PC-9 (cell line): Measurements from ENCODE around the gene UNC5C. TPM values are rescaled to one million over a fixed set of nuclear protein-coding genes. Genes with fewer than 3 reads are reported as not detected.

Experiments used
- BruUV-seq: library from RNA; stranded (reverse); fragments of 400-500 nt; replicated peaks from 2 replicates; lab custom pipeline; 2021; lab: Mats Ljungman, UMichigan
- CTCF ChIA-PET: fragments of 300-600 bp; sonication (Branson Sonifier 250); formaldehyde crosslinking; loops from one replicate; lab custom pipeline; 2022; ENCODE audit warnings: antibody characterized with exemption; lab: Charles Lee
- POLR2A ChIA-PET: fragments of 300-600 bp; sonication (Branson Sonifier 250); formaldehyde crosslinking; loops from one replicate; lab custom pipeline; 2022; ENCODE audit warnings: antibody characterized with exemption; ENCODE audit not compliant: unreplicated experiment; lab: Charles Lee
- DNase-seq, 2 experiments: peaks; one replicate each; pipeline versions ENCODE4 v3.0.0 to v3.0.0-alpha.2; 2015 to 2022; ENCODE audit warnings: mixed read lengths in 1 of 2
- H2AFZ ChIP-seq: fragments of 200-600 bp; sonication (generic); 2 replicates; pipeline ENCODE4 v1.8.1; 2017; ENCODE audit warnings: antibody characterized with exemption
- H3F3A ChIP-seq: fragments of 200-600 bp; sonication (generic); 2 replicates; pipeline ENCODE4 v1.8.1; 2017; ENCODE audit warnings: antibody characterized with exemption, mild to moderate bottlenecking, low read depth; ENCODE audit not compliant: insufficient read depth
- H3K27ac ChIP-seq: fragments of 200-600 bp; sonication (generic); 2 replicates; pipeline ENCODE4 v1.6.1; 2016; ENCODE audit warnings: mixed run types
- H3K27me3 ChIP-seq: fragments of 200-600 bp; sonication (generic); 2 replicates; pipeline ENCODE4 v1.6.1; 2016; ENCODE audit warnings: low read depth, mixed run types; ENCODE audit not compliant: insufficient read depth
- H3K36me3 ChIP-seq: fragments of 200-600 bp; sonication (generic); 2 replicates; pipeline ENCODE4 v1.6.1; 2016; ENCODE audit warnings: low read depth, mixed run types
- H3K4me1 ChIP-seq: fragments of 200-600 bp; sonication (generic); replicated peaks from 2 replicates; pipeline ENCODE4 v1.6.1; 2016; ENCODE audit warnings: mixed run types; ENCODE audit not compliant: insufficient read depth
- H3K4me2 ChIP-seq: fragments of 200-600 bp; sonication (generic); 2 replicates; pipeline ENCODE4 v1.6.1; 2017; ENCODE audit warnings: mixed run types
- H3K4me3 ChIP-seq: fragments of 200-600 bp; sonication (generic); 2 replicates; pipeline ENCODE4 v1.6.1; 2016; ENCODE audit warnings: mixed run types
- H3K79me2 ChIP-seq: fragments of 200-600 bp; sonication (generic); 2 replicates; pipeline ENCODE4 v1.6.1; 2017; ENCODE audit warnings: low read depth, mixed run types
- H3K9me2 ChIP-seq: fragments of 200-600 bp; sonication (generic); 2 replicates; pipeline ENCODE4 v1.8.1; 2017; ENCODE audit warnings: mild to moderate bottlenecking; ENCODE audit not compliant: insufficient read depth
- H3K9me3 ChIP-seq: fragments of 200-600 bp; sonication (generic); 2 replicates; pipeline ENCODE4 v1.8.1; 2016; ENCODE audit warnings: low read depth; ENCODE audit not compliant: insufficient read depth
- H4K20me1 ChIP-seq: fragments of 200-600 bp; sonication (generic); 2 replicates; pipeline ENCODE4 v1.8.1; 2017; ENCODE audit not compliant: insufficient read depth
- EZH2 ChIP-seq: fragments of 200-600 bp; sonication (generic); IDR thresholded peaks from 2 replicates; pipeline ENCODE4 v1.8.0; 2017; ENCODE audit warnings: antibody characterized with exemption, low read depth
- intact Hi-C: fragments of 100-400 bp; cut with micrococcal nuclease; formaldehyde crosslinking; loops from one replicate; pipeline ENCODE4 v1.10.0; 2022; ENCODE audit not compliant: unreplicated experiment
- total RNA-seq: library from RNA; stranded (reverse); gene quantifications from 2 replicates; pipeline ENCODE4 v1.2.3, GENCODE V29; 2021
- TF ChIP-seq, protein P1 (sequence below): fragments of 200-600 bp; sonication (generic); conservative IDR thresholded peaks from 2 replicates; pipeline ENCODE4 v1.6.1; 2017; ENCODE audit warnings: mixed run types, antibody characterized with exemption, mild to moderate bottlenecking, moderate library complexity

Gene UNC5C
- total RNA-seq, 1 experiment from 2014 or later = not detected

DNA sequence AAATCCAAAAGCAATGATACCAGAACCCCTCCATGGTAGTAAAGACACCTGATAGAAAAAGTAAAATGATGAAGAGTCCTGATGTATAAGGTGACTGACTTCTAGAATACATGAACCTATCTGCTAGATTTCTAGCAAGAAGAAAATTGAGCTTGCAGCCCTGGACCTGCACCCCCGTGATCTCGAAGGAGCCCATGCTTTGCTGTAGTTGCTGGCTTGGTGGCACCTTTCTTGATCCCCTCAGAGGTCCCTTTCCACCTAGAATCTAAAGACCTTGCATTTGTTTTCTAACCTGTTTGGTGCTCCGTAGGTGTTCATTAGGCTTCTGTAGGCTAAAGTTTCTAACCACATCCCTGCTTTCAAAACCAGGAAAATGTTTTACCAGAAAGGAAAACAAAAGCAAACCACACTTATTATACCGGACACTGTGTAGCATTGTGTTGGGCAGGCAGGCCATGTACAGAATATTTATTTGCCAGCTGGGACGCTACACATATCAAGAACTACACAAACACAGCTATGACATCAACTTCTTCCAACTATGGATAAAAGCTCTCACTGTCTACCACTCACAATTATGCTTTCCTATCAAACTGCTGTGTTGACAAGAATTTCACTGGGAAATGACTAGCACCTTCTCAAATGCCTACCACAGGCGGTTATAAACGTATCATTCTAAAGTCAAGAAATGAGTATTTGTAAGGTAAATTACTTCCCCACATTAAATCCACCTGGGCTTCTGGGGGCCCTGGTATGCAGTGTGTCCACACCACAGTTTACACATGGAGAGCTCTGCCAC lies 316.2 kb downstream of the UNC5C start:
- H3K4me3 ChIP-seq = no peak overlapping the region
- intact Hi-C loops = no loop called here

DNA sequence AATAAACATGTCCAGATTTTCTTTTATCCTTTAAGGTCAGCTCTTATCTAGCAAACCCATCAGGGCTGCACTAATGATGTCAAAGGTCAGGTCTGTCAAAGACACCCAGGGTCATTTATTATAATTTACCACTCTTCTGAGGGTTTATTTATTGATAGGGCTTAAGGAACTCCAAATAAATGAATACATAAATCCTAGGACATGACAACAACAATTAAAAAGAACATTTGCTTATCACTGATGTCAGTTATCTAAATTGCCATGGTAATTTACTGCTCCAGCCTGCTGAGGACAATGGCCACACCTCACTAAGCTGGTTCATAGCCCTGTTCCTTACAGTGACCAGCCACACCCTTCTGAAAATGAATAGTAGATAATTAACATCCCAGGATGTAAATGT lies 317.1 kb downstream of the UNC5C start:
- no TSS peak for BruUV-seq
- CTCF ChIA-PET = no interaction called here
- no peaks in the 10 kb centered on the region for H3K9me3 ChIP-seq
- H3K27ac ChIP-seq = no peak overlapping the region
- H3K79me2 ChIP-seq = no peaks in the 10 kb centered on the region
- intact Hi-C loops = no loop called here
- H3K4me2 ChIP-seq = no peak overlapping the region
- no peaks in the 10 kb centered on the region for H3K4me1 ChIP-seq
- H2AFZ ChIP-seq = no peak overlapping the region
- H3K4me3 ChIP-seq = no peak overlapping the region
- H3F3A ChIP-seq = no peaks in the 10 kb centered on the region
- no peaks in the 10 kb centered on the region for H3K36me3 ChIP-seq
- no peaks in the 10 kb centered on the region for H3K27me3 ChIP-seq
- POLR2A ChIA-PET = no interaction called here
- TF ChIP-seq EZH2 = no peak
- TF ChIP-seq, protein P1, sequence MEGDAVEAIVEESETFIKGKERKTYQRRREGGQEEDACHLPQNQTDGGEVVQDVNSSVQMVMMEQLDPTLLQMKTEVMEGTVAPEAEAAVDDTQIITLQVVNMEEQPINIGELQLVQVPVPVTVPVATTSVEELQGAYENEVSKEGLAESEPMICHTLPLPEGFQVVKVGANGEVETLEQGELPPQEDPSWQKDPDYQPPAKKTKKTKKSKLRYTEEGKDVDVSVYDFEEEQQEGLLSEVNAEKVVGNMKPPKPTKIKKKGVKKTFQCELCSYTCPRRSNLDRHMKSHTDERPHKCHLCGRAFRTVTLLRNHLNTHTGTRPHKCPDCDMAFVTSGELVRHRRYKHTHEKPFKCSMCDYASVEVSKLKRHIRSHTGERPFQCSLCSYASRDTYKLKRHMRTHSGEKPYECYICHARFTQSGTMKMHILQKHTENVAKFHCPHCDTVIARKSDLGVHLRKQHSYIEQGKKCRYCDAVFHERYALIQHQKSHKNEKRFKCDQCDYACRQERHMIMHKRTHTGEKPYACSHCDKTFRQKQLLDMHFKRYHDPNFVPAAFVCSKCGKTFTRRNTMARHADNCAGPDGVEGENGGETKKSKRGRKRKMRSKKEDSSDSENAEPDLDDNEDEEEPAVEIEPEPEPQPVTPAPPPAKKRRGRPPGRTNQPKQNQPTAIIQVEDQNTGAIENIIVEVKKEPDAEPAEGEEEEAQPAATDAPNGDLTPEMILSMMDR = no peak
- DNase-seq = no peak
- H4K20me1 ChIP-seq = no peaks in the 10 kb centered on the region
- no peaks in the 10 kb centered on the region for H3K9me2 ChIP-seq

More for the DNA sequence above, 316.2 kb downstream of the UNC5C start:
- H3K36me3 ChIP-seq = no peaks in the 10 kb centered on the region
- DNase-seq = no peak
- BruUV-seq = no TSS peak
- no peaks in the 10 kb centered on the region for H3K4me1 ChIP-seq
- no peaks in the 10 kb centered on the region for H3F3A ChIP-seq
- no peak overlapping the region for H3K27ac ChIP-seq
- no peaks in the 10 kb centered on the region for H3K27me3 ChIP-seq
- H3K79me2 ChIP-seq = no peaks in the 10 kb centered on the region
- TF ChIP-seq, protein P1 = no peak
- TF ChIP-seq EZH2 = no peak
- H3K4me2 ChIP-seq = no peak overlapping the region
- H4K20me1 ChIP-seq = no peaks in the 10 kb centered on the region
- no peak overlapping the region for H2AFZ ChIP-seq
- CTCF ChIA-PET = no interaction called here
- POLR2A ChIA-PET = no interaction called here
- H3K9me2 ChIP-seq = no peaks in the 10 kb centered on the region
- H3K9me3 ChIP-seq = no peaks in the 10 kb centered on the region

DNA sequence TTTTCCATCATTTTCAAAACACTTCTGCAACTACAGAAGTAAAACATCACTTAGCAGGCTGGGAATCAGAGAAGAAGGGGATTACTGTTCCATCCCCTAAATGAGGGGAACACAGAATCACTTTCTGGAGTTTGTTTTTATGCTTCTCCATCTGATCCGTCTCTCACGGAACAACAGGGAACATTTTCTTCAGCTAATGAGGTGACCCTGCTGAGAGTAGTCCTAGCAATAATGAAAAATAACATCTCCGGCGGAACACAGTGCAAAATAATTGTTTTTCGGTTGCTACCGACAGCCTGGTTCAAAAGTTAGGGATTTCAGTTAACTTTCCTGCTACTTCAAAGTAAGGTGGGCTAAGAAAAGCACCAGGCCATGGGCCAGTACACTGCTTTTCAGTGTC lies 322.9 kb downstream of the UNC5C start:
- H3K9me3 ChIP-seq = no peaks in the 10 kb centered on the region
- no peak overlapping the region for H3K27ac ChIP-seq
- H3K4me3 ChIP-seq = no peak overlapping the region
- no peak for DNase-seq
- H3K79me2 ChIP-seq = no peaks in the 10 kb centered on the region
- no peak overlapping the region for H3K4me2 ChIP-seq
- BruUV-seq = no TSS peak
- CTCF ChIA-PET = no interaction called here
- H2AFZ ChIP-seq = no peak overlapping the region
- POLR2A ChIA-PET = no interaction called here
- H3K36me3 ChIP-seq = no peaks in the 10 kb centered on the region
- no peak for TF ChIP-seq EZH2
- TF ChIP-seq, protein P1 = no peak
- no peaks in the 10 kb centered on the region for H3K27me3 ChIP-seq
- H3K9me2 ChIP-seq = no peaks in the 10 kb centered on the region
- no peaks in the 10 kb centered on the region for H4K20me1 ChIP-seq
- intact Hi-C loops = no loop called here
- no peaks in the 10 kb centered on the region for H3F3A ChIP-seq
- no peaks in the 10 kb centered on the region for H3K4me1 ChIP-seq
